HG02571 (cell line): Measurements from ENCODE around the gene MEGF9.
"Not testable (repeated sequence)": the region's sequence is repeated elsewhere in the genome, so short reads cannot be mapped to it uniquely, and the experiment has no call there.

Source experiments
- ATAC-seq: cut with Tn5 transposase; IDR thresholded peaks from one replicate; pipeline ENCODE4 v1.9.1; 2021; ENCODE audit warnings: mild to moderate bottlenecking, moderate library complexity; ENCODE audit not compliant: unreplicated experiment

The MEGF9 gene

GRCh38 chr9:120662513-120662912 is 51.8 kb downstream of the MEGF9 start:
- ATAC-seq = no peak

DNA sequence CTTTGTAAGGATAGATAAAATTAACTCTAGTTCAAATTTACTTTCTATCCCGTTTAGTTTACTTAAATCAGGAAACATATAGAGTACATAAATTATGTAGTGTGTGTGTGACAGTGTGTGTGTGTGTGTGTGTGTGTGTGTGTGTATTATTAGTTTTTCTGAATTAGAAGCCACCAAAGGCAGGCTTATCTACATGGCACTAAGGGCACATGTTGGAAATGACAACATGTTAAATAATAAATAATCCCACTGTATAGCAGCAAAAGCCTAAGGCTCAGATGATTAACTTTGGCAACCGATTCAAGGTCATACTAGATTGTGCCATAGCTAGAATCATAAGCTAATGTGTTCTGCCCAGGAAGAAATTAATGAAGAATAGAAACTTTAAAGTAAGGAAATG is 54.6 kb downstream of the MEGF9 start:
- no peak for ATAC-seq

GRCh38 chr9:120659209-120659608 is 55.1 kb downstream of the MEGF9 start:
- no peak for ATAC-seq

DNA sequence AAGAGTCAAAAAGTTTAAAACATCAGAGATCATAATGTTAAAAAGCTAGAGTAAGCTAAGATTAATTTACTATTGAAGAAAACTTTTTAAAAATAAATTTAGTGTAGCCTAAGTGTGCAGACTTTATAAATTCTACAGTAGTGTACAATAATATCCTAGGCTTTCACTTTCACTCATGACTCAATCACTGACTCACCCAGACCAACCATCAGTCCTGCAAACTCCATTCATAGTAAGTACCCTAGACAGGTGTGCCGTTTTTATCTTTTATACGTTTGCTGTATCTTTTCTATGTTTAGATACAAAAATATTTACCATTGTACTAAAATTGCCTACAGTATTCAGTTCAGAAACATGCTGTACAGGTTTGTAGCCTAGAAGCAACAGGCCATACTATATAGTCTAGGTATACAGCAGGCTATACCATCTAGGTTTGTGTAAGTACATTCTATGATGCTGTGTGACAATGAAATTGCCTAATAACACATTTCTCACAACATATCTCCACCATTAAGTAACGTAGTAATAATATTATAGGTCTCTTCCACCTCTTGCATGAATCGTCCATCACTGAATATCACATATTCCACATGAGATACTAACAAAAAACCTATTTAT is 59.2 kb downstream of the MEGF9 start:
- no peak for ATAC-seq

DNA sequence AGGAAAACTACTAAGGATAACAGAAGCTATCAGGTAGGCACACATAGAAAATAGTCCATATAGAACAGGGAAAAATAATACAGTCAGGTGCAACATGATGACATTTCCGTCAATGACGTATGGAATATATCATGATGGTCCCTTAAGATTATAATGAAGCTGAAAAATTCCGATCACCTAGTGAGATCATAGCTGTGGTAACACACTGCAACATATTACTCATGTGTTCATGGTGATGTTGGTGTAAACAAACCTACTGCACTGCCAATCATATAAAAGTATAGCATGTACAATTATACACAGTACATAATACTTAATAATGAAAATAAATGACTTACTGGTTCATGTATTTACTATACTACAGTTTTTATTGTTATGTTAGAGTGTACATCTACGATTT is 60.0 kb downstream of the MEGF9 start:
- no peak for ATAC-seq

GRCh38 chr9:120653762-120654161 is 60.5 kb downstream of the MEGF9 start:
- no peak for ATAC-seq

DNA sequence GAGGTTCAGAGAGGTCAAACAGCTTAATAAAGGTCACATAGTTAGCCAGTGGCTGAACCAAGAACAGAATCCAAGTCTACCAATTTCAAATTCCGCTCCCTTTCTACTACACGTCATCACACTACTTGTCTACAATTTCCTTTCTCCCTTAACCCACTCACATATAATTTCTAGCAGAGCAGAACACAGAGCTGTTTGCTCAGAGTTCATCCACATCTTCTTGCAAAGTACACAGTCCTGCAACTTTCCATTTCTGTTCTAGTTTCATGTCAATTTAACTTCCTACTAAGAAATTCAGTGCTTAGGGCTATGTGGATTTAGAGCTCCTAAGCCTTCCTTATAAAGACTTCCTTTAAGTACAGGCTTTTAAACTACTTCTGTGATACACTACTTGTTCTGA is 61.3 kb downstream of the MEGF9 start:
- ATAC-seq = no peak

DNA sequence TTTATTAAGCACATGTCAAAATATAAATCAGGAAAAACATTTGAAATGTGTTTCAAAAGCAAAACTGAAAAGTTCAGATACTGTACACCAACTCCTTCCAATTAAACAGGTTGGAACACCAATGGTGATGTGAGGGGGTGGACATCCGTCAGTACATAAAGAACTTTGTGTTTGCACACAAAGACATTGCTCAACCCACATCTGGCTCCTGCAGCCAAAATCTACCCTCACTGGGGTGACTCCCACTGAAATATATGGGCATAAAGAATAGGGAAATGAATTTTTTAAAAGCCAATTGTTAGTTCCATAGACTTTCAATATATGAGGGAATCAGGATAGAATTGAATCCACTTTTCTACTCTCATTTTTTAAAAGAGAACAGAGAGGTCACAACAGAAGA is 63.9 kb downstream of the MEGF9 start:
- no peak for ATAC-seq

DNA sequence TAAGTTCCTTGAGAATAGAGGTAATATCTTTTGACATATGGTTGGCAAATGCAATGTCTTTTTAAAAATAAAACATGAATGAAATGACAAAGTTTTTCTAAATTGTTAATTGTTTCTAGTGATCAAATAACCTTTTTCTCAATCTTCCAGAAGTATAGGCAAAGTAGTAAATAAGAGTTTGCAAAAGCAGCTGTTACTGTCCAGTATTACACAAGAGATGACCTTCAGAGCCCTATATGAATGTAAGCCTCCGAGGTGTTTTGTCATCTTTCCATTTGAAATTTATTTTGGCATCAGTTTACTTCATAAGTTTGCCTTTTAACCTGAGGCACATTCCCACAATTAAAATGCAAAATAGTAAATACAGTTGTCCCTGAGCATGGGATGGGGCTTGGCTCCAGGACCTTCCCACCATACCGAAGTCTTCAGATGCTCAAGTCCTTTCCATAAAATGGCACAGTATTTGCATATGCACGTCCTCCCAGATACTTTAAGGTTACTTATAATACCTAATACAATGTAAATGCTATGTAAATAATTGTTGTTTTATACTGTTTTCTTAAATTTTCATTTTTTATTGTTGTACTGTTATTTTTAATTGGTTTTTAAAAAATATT is 65.6 kb downstream of the MEGF9 start:
- no peak for ATAC-seq

DNA sequence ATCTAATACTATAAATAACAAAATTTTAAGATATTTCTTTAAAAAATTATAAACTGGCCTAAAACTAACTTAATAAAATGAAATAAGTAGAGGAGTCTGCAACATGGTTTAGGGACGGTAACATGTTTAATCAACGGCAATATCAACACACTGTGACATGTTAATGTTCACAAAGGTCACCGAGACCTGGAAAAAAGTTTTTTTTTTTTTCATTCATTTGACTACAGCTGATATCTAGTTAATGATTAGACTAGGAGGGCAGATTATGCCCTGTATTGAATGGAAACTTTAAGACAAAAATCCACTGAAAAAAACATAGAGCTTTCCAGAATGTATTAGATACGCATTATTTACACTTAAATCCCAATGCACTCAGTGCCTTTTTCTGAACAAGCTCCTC is 67.3 kb downstream of the MEGF9 start:
- ATAC-seq = no peak

- ATAC-seq = no peak
Observed at GRCh38 chr9:120645760-120646159, 68.5 kb downstream of the MEGF9 start.

DNA sequence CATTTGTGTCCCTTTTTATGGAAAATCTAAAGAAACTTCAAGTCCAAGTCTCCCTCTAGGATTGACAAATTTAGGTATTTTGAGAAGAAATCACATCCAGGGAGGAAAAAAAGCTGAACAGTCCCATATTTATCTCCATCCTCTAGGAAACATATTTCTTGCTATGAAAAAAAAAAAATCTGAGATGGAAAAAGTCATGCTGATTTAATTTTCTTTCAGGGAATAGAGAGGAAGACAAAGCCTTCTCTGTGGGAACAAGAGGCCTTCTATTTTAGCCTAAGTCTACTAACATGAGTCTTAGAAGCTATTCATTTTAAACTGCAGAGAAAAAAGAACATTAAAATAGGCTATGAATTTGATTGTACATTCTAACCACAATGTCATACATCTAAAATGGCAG is 71.2 kb downstream of the MEGF9 start:
- ATAC-seq = no peak

DNA sequence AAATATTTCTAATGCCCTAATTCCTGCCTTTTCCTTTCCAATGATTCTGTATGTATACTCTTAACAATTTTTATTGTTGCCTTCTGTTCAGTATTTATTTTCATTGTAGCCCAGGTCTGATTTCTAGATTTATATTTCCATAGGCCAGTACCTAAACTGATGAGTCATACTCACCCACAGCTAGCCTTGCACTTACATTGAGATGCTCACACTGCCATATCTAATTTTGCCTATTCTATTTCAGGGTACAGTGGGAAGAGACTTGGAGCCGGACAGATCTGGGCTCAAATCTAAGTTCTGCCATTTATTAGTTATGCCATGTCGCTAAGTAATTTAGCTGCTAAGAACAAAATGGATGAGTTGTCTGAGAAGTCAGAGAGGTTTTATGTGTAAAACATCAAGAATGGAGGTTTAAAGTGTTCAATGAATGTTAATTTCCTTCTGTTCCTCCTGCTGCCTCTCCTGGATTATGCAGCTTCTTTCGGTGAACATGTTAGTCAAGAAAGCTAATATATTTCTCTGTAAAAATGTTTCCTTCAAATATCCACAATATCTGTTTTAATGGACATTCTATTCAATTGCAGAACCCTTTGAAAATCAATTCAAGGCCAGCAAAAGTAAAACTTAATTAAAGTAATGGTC is 72.0 kb downstream of the MEGF9 start:
- ATAC-seq = no peak

- ATAC-seq = not testable (repeated sequence)
Observed at GRCh38 chr9:120640874-120641273, 73.4 kb downstream of the MEGF9 start.

GRCh38 chr9:120640380-120640779 is 73.9 kb downstream of the MEGF9 start:
- no peak for ATAC-seq

- ATAC-seq = no peak
Observed at GRCh38 chr9:120637919-120638318, 76.4 kb downstream of the MEGF9 start.

GRCh38 chr9:120636194-120636957 is 77.9 kb downstream of the MEGF9 start:
- ATAC-seq = no peak

DNA sequence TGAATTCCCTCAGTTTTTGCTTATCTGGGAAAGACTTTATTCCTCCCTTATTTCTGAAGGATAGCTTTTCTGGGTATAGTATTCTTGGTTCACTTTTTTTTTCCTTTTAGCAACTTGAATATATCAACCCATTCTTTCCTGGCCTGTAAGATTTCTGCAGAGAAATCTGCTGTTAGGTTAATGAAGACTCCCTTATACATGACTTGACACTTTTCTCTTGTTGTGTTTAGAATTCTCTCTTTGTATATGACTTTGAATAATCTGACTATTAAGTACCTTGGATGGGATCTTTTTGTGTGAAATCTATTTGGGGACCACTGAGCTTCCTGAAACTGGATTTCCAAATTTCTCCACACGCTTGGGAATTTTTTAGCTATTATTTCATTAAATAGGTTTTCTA is 79.3 kb downstream of the MEGF9 start:
- ATAC-seq = no peak

DNA sequence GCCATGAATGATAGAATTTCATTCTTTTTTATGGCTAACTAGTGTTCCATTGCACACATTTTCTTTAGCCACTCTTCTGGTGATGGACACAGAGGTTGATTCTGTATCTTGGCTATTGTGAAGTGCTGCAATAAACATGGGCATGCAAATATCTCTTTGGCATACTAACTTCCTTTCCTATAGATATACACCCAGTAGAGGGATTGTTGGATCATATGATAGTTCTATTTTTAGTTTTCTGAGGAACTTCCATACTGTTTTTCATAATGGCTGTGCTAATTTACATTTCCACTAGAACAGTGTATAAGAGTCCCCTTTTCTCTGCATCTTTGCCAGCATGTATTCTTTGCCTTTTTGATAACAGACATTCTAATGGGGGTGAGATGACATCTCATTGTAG is 83.9 kb downstream of the MEGF9 start:
- ATAC-seq = no peak

GRCh38 chr9:120628925-120629497 is 85.3 kb downstream of the MEGF9 start:
- ATAC-seq = not testable (repeated sequence)

DNA sequence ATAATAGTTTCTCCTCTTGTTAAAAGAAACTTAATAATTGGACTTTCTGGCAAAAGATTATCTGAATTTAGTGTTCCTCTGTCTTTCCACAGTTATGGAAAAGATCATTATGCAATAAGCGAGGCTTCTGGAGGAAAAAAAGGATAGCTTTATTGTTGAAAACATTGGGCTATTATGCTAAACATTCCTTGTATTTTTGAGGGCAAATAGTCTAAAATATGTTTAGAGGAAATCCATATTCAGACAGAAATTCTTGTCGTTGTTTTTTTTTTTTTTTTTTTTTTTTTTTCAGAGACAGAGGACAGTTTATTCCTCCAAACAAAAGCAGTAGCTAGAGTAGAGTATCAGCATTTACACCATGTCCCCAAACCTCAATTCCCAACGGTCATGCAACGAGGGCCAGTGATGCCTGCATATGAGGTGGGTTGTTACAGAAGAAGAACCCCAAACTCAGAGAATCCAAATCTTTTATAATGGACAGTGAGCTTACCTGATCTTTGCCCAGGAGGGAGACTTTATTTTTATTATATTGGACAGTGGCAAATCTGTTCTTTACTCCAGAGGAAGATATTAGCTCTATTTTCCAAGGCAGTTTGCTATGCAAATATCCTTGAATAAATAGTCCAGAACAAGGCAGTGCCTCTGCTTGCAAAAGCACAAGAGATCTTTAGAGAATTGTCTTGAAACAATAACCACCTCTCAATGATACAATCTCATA is 85.9 kb downstream of the MEGF9 start:
- no peak for ATAC-seq
